HepG2 (cell line): ENCODE results near the gene SP8. TPM values are rescaled to one million over a fixed set of nuclear protein-coding genes. Genes with fewer than 3 reads are reported as not detected.

Source experiments
- ATAC-seq: fragments of 200-7000 bp; cut with Tn5 transposase; 3 replicates; pipeline ENCODE4 v1.9.1; 2020; ENCODE audit warnings: mild to moderate bottlenecking, moderate library complexity
- BruUV-seq: library from RNA; stranded (reverse); fragments of 400-500 nt; replicated peaks from 2 replicates; lab custom pipeline; 2021; lab: Mats Ljungman, UMichigan
- CTCF ChIA-PET: fragments of 300-600 bp; formaldehyde crosslinking; extraction: SDS; loops from one replicate; lab custom pipeline; 2021; ENCODE audit warnings: low total read pairs, inconsistent platforms, low intra/inter-chr PET ratio; lab: Yijun Ruan, JAX
- POLR2A ChIA-PET: fragments of 350-600 bp; sonication (Branson Sonifier 250); formaldehyde crosslinking; loops from one replicate; lab custom pipeline; 2020; ENCODE audit warnings: antibody characterized with exemption, inconsistent platforms; lab: Yijun Ruan, JAX
- DNase-seq: peaks from one replicate; pipeline ENCODE4 v3.0.0-alpha.2; 2015; ENCODE audit warnings: low spot score
- FAIRE-seq: peaks from 3 replicates; lab custom pipeline; 2011; peaks lifted over from hg19 to GRCh38; lab: Jason Lieb, UNC
- H2AFZ ChIP-seq: one replicate; pipeline ENCODE4 v1.6.1; 2011; ENCODE audit warnings: low read length, inconsistent platforms
- H3K27ac ChIP-seq: fragments of 300-600 bp; 3 replicates; pipeline ENCODE4 v1.8.0; 2011; ENCODE audit warnings: mixed run types, mild to moderate bottlenecking, mixed read lengths, low read length, inconsistent platforms; ENCODE audit not compliant: insufficient read depth; ENCODE audit errors: extremely low read length
- H3K27me3 ChIP-seq, 2 experiments: fragments of 200-600 bp in 1 of 2; 2 replicates in 1 of 2; 3 replicates in 1 of 2; pipeline versions ENCODE4 v1.6.0 to v1.8.0; 2011; ENCODE audit warnings: low read length in 2 of 2, mild to moderate bottlenecking in 2 of 2, moderate library complexity in 2 of 2, inconsistent platforms in 1 of 2; ENCODE audit not compliant: insufficient read depth in 2 of 2, control insufficient read depth in 1 of 2
- H3K36me3 ChIP-seq, 2 experiments: fragments of 200-600 bp in 1 of 2; replicated peaks in 1 of 2; 2 replicates in 1 of 2; 3 replicates in 1 of 2; pipeline versions ENCODE4 v1.5.1 to v1.8.0; 2011; ENCODE audit warnings: low read length in 2 of 2, inconsistent platforms in 1 of 2; ENCODE audit not compliant: insufficient read depth in 2 of 2, control insufficient read depth in 1 of 2
- H3K4me1 ChIP-seq: 2 replicates; pipeline ENCODE4 v1.5.1; 2012; ENCODE audit warnings: low read length, inconsistent platforms; ENCODE audit not compliant: insufficient read depth
- H3K4me2 ChIP-seq: 2 replicates; pipeline ENCODE4 v1.6.0; 2011; ENCODE audit warnings: low read depth, low read length, inconsistent platforms
- H3K4me3 ChIP-seq, 3 experiments: fragments of 200-600 bp in 1 of 3; sonication (generic), shearing (Covaris generic) in 1 of 3; replicated peaks in 1 of 3; 2 replicates each; pipeline ENCODE4 v1.5.1; 2011 to 2016; ENCODE audit warnings: low read length in 3 of 3, inconsistent platforms in 2 of 3, low read depth in 2 of 3, mild to moderate bottlenecking in 2 of 3, control low read depth in 1 of 3, mixed read lengths in 1 of 3; ENCODE audit not compliant: insufficient read depth in 1 of 3
- H3K79me2 ChIP-seq: one replicate; pipeline ENCODE4 v1.6.1; 2011; ENCODE audit warnings: low read length, inconsistent platforms; ENCODE audit not compliant: insufficient read depth
- H3K9ac ChIP-seq: 2 replicates; pipeline ENCODE4 v1.6.0; 2011; ENCODE audit warnings: mild to moderate bottlenecking, low read depth, low read length, inconsistent platforms; ENCODE audit not compliant: insufficient read depth
- H3K9me3 ChIP-seq: 2 replicates; pipeline ENCODE4 v1.5.1; 2012; ENCODE audit warnings: mild to moderate bottlenecking, low read length
- H4K20me1 ChIP-seq: 2 replicates; pipeline ENCODE4 v1.6.0; 2011; ENCODE audit warnings: inconsistent platforms, mild to moderate bottlenecking, low read length, moderate library complexity; ENCODE audit not compliant: insufficient read depth
- ATRX ChIP-seq: sonication (generic); formaldehyde crosslinking; IDR thresholded peaks from 2 replicates; pipeline ENCODE4 v1.4.0; 2020; ENCODE audit warnings: missing genetic modification reagents, borderline replicate concordance
- GZF1 ChIP-seq: sonication (generic); formaldehyde crosslinking; IDR thresholded peaks from 2 replicates; pipeline ENCODE4 v1.5.1; 2020; ENCODE audit warnings: mild to moderate bottlenecking, missing genetic modification reagents
- HMGXB3 ChIP-seq: sonication (generic); formaldehyde crosslinking; IDR thresholded peaks from 2 replicates; pipeline ENCODE4 v1.4.0; 2020; ENCODE audit warnings: missing genetic modification reagents, borderline replicate concordance
- HOMEZ ChIP-seq: IDR thresholded peaks from 2 replicates; pipeline ENCODE4 v1.6.1; 2016; ENCODE audit warnings: low read depth
- MEIS2 ChIP-seq: sonication (generic); formaldehyde crosslinking; IDR thresholded peaks from 2 replicates; pipeline ENCODE4 v1.9.0; 2021; ENCODE audit warnings: mild to moderate bottlenecking, missing genetic modification reagents
- NFYB ChIP-seq: sonication (generic); formaldehyde crosslinking; IDR thresholded peaks from 2 replicates; pipeline ENCODE4 v1.4.0; 2020; ENCODE audit warnings: missing genetic modification reagents
- PREB ChIP-seq: sonication (generic); formaldehyde crosslinking; IDR thresholded peaks from 2 replicates; pipeline ENCODE4 v1.4.0; 2020; ENCODE audit warnings: missing genetic modification reagents
- RAD21 ChIP-seq: fragments of 450-650 bp; formaldehyde crosslinking; IDR thresholded peaks from 2 replicates; pipeline ENCODE4 v1.5.0; 2020; ENCODE audit warnings: mild to moderate bottlenecking
- XRCC5 ChIP-seq: fragments of 200-400 bp; formaldehyde crosslinking; optimal IDR thresholded peaks from 2 replicates; pipeline ENCODE3; 2017; ENCODE audit warnings: mild to moderate bottlenecking, low read length
- ZBTB2 ChIP-seq: sonication (generic); formaldehyde crosslinking; IDR thresholded peaks from 2 replicates; pipeline ENCODE4 v1.8.0; 2022; ENCODE audit warnings: low read depth, missing genetic modification reagents
- ZBTB42 ChIP-seq: sonication (generic); formaldehyde crosslinking; IDR thresholded peaks from 2 replicates; pipeline ENCODE4 v1.5.0; 2020; ENCODE audit warnings: mild to moderate bottlenecking, missing genetic modification reagents
- ZNF567 ChIP-seq: sonication (generic); formaldehyde crosslinking; IDR thresholded peaks from 2 replicates; pipeline ENCODE4 v1.8.1; 2023; ENCODE audit warnings: mild to moderate bottlenecking, missing genetic modification reagents, borderline replicate concordance
- ZNF597 ChIP-seq: sonication (generic); formaldehyde crosslinking; IDR thresholded peaks from 2 replicates; pipeline ENCODE4 v1.5.0; 2020; ENCODE audit warnings: missing genetic modification reagents
- ZNF703 ChIP-seq: sonication (generic); formaldehyde crosslinking; IDR thresholded peaks from 2 replicates; pipeline ENCODE4 v1.5.1; 2020; ENCODE audit warnings: missing genetic modification reagents, mild to moderate bottlenecking, moderate library complexity, borderline replicate concordance
- ZNF841 ChIP-seq: sonication (generic); formaldehyde crosslinking; IDR thresholded peaks from 2 replicates; pipeline ENCODE4 v1.8.1; 2023; ENCODE audit warnings: missing genetic modification reagents, borderline replicate concordance
- WGBS: methylation state at CpG from one replicate; pipeline ENCODE4 v1.1.6; 2017; ENCODE audit warnings: low lambda C conversion rate; 5-methylcytosine and 5-hydroxymethylcytosine counted together
- in situ Hi-C: cut with HindIII; loops from 2 replicates; pipeline ENCODE4 v1.10.0; 2017; ENCODE audit warnings: low pct_unique_long_range_greater_than_20kb; ENCODE audit not compliant: extremely low pct_ligation_motif_present
- intact Hi-C: fragments of 100-400 bp; cut with micrococcal nuclease; formaldehyde crosslinking; loops from one replicate; pipeline ENCODE4 v1.10.0; 2022; ENCODE audit not compliant: unreplicated experiment
- polyA plus RNA-seq, 8 experiments: library from polyadenylated mRNA; depleted of rRNA in 3 of 8; stranded (reverse) in 7 of 8; unstranded in 1 of 8; fragments of >200 nt; fragmentation: Illumina TruSeq in 4 of 8; extraction: Trizol in 4 of 8; gene quantifications; 2 replicates each; pipeline versions ENCODE4 v1.2.1 to v1.2.3, GENCODE V29; 2011 to 2016; ENCODE audit warnings: low read depth in 4 of 8, missing spikeins in 1 of 8, mixed read lengths in 1 of 8; ENCODE audit not compliant: insufficient read depth in 1 of 8
- total RNA-seq, 5 experiments: library from RNA; depleted of rRNA; stranded (reverse); fragments of >200 nt; fragmentation: Illumina TruSeq; extraction: Trizol; gene quantifications; 2 replicates each; pipeline ENCODE4 v1.2.3, GENCODE V29; 2016; ENCODE audit warnings: low read depth in 1 of 5

The SP8 gene
- total and polyA plus RNA-seq, 2 of the 13 experiments (the other 11 are each of a cell fraction or from before 2014, with no cell fraction given), result not detected

GRCh38 chr7:20779041-20779440, 7.6 kb downstream of the SP8 start:
- Histone ChIP-seq H3K27me3 (peaks cover 2 to 12% of the 10 kb centered on the region in 2 experiments; a peak in 3 of 5 replicates), H3K36me3 (no peaks in the 10 kb centered on the region), H3K9ac (no peak overlapping the region), H3K79me2 (no peaks in the 10 kb centered on the region), H3K4me2 (no peak overlapping the region), H2AFZ (no peak overlapping the region), H3K4me1 (peaks cover 5% of the 10 kb centered on the region; the same call in 1 of the 2 replicates), H3K27ac (no peak overlapping the region), H4K20me1 (no peaks in the 10 kb centered on the region), H3K9me3 (no peaks in the 10 kb centered on the region), H3K4me3 (no peak overlapping the region)
- no TSS peak for BruUV-seq
- CTCF ChIA-PET, result interaction anchor here (1.9 kb wide), 1 partner anchor 474 kb away, joined by 20 read pairs; no protein-coding TSS in a partner anchor
- FAIRE-seq, result no peak
- no peak for DNase-seq
- in situ Hi-C loops, result loop anchor here (5.0 to 25.0 kb wide), 3 partner anchors 473 to 986 kb away; no protein-coding TSS in a partner anchor
- WGBS, result 89% methylated on average over 16 of the region's 16 CpGs
- no peak for ATAC-seq
- POLR2A ChIA-PET, result no interaction called here
- intact Hi-C loops, result loop anchor here (5.0 kb wide), 1 partner anchor 988 kb away; no protein-coding TSS in a partner anchor
- TF ChIP-seq ZNF841, result no peak
- no peak for TF ChIP-seq ZNF703 (CRISPR knock-in tag)
- TF ChIP-seq ZBTB2 (CRISPR knock-in tag), result no peak
- no peak for TF ChIP-seq XRCC5
- TF ChIP-seq ZNF597 (CRISPR knock-in tag), result no peak
- no peak for TF ChIP-seq HMGXB3 (CRISPR knock-in tag)
- no peak for TF ChIP-seq GZF1 (CRISPR knock-in tag)
- TF ChIP-seq MEIS2 (CRISPR knock-in tag), result no peak
- no peak for TF ChIP-seq ZNF567
- TF ChIP-seq PREB (CRISPR knock-in tag), result no peak
- no peak for TF ChIP-seq NFYB (CRISPR knock-in tag)
- TF ChIP-seq ZBTB42 (CRISPR knock-in tag), result no peak
- no peak for TF ChIP-seq RAD21 (CRISPR knock-in tag)
- TF ChIP-seq HOMEZ (CRISPR knock-in tag), result no peak
- TF ChIP-seq ATRX (CRISPR knock-in tag), result no peak
